ENCODE measurements around the gene C16orf54. TPM values are rescaled to one million over a fixed set of nuclear protein-coding genes. Genes with fewer than 3 reads are reported as not detected.
"Not testable (repeated sequence)": the region's sequence is repeated elsewhere in the genome, so short reads cannot be mapped to it uniquely, and the experiment has no call there.

C16orf54 gene
- total and polyA plus RNA-seq, 4 experiments from 2014 or later = 11.8 to 143 (median 97.9) TPM

DNA sequence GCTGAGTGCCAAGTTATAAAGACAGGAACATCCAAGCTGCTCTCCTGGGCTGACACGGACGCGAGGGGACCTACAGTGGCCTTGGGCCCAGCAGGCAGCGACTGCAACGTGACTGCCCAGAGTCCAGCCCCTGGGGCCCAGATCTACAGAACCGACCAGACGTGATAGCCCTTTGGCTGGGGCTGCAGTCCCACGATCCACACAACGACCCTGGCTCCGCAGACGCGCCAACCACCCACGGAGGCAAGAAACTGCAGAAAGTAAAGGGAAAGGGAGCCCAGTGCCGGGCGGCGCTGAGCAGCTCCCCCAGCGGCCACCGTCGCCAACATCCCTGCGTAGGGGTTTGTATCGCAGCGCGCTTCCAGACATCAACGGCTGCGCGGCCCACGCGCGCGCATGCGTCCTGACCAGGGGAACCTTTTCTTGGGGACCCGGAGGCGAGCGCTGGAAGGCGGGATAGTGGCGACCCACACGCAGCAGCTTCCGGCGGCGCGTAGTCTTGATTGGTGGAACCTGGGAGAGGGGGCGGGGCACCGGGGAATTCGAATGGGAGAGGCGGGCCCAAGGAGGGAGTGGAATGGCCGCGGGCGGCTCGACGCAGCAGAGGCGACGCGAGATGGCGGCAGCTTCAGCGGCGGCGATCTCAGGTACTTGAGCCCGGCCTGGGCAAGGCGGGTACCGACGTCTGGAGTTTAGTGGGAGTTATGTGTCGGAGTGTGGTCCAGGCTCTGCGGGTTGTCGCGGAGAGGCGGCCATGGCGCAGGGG is 44.6 kb upstream of the C16orf54 start, which contains the start of gene KIF22:
KIF22 (plus strand) TSS at position 569 of the 766 bp plus-strand sequence; CDS start at position 578, 9 bp downstream.
- Mint-ChIP-seq H3K4me3 (peak within 1 kb of the TSS; percentile 97 to 100 (median 99)), H3K36me3 (peaks cover 0 to 27% of the 10 kb centered on the region in 2 donors), H3K4me1 (peaks cover 27 to 58% (median 43%) of the 10 kb centered on the region in 4 donors), H3K9me3 (no peaks in the 10 kb centered on the region), H3K27me3 (no peaks in the 10 kb centered on the region), H3K27ac (peak within 1 kb of the TSS; percentile 96 to 99 (median 98))
- CTCF ChIA-PET (ENCODE audit: partially characterized antibody) = interaction anchor here (1.1 to 7.5 kb wide), 21 partner anchors 10 to 89 kb away, joined by 3 to 59 read pairs (median 8); partner anchors contain the start of genes C16orf54, MVP and PAGR1
- H3K27ac ChIP-seq (ENCODE audit: low read depth, low read length) = peak within 1 kb of the TSS; percentile 80
- DNase-seq = peak; percentile 99 to 100 (median 100)
- intact Hi-C loops (cut with micrococcal nuclease) = loop anchor here (1.0 kb wide), 6 partner anchors 15 to 206 kb away; partner anchors contain the start of genes INO80E and PAGR1
- H3K4me1 ChIP-seq (ENCODE audit: insufficient read depth, low read length) = peaks cover 43% of the 10 kb centered on the region
- H3K36me3 ChIP-seq (ENCODE audit: insufficient read depth, low read length) = peaks cover 4% of the 10 kb centered on the region
- no peaks in the 10 kb centered on the region for H3K27me3 ChIP-seq (ENCODE audit: insufficient read depth, low read length)
- POLR2A ChIA-PET (ENCODE audit: partially characterized antibody) = interaction anchor here (0.7 to 12.0 kb wide), 36 partner anchors 19 to 580 kb away, joined by 3 to 522 read pairs (median 5); partner anchors contain the start of genes C16orf54, CDIPT, CORO1A and HIRIP3
- H3K4me3 ChIP-seq (ENCODE audit: low read length in 2 of 2) = peak within 1 kb of the TSS; percentile 90 to 98
- H3K9me3 ChIP-seq (ENCODE audit: control insufficient read depth in 1 of 2, low read length in 2 of 2) = no peaks in the 10 kb centered on the region

DNA sequence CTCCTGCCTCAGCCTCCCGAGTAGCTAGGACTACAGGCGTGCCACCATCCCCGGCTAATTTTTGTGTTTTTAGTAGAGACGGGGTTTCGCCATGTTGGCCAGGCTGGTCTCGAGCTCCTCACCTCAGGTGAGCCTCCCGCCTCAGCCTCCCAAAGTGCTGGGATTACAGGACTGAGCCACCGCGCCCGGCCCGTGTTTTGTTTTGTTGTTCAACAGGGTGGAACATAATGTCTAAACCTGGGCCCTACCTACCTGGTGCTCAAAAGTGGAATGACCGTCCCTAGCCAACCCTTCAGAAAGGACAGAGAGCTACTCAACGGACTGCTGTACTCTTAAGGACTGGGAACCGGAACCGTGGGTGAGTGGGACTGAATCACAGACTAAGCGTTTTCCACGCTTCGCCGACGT is 44.0 kb upstream of the C16orf54 start:
- Histone ChIP-seq H3K4me3 (ENCODE audit: low read length in 2 of 2) (peak overlapping the region; percentile 47 to 86), H3K36me3 (ENCODE audit: insufficient read depth, low read length) (no peaks in the 10 kb centered on the region), H3K27ac (ENCODE audit: low read depth, low read length) (peak overlapping the region; percentile 80), H3K27me3 (ENCODE audit: insufficient read depth, low read length) (no peaks in the 10 kb centered on the region), H3K9me3 (ENCODE audit: control insufficient read depth in 1 of 2, low read length in 2 of 2) (no peaks in the 10 kb centered on the region), H3K4me1 (ENCODE audit: insufficient read depth, low read length) (peaks cover 47% of the 10 kb centered on the region)
- Mint-ChIP-seq H3K27ac (peak overlapping the region; percentile 96 to 99 (median 98)), H3K36me3 (peaks cover 0 to 21% of the 10 kb centered on the region in 2 donors), H3K4me1 (peaks cover 31 to 60% (median 45%) of the 10 kb centered on the region in 4 donors), H3K9me3 (no peaks in the 10 kb centered on the region), H3K27me3 (no peaks in the 10 kb centered on the region), H3K4me3 (peak overlapping the region; percentile 97 to 100 (median 99))
- ChIA-PET POLR2A (ENCODE audit: partially characterized antibody) (interaction anchor here (0.7 to 12.0 kb wide), 34 partner anchors 18 to 394 kb away, joined by 3 to 522 read pairs (median 5); partner anchors contain the start of genes C16orf54, CDIPT, CORO1A and HIRIP3), CTCF (ENCODE audit: partially characterized antibody) (interaction anchor here (1.1 to 7.5 kb wide), 22 partner anchors 9 to 89 kb away, joined by 3 to 59 read pairs (median 8); partner anchors contain the start of genes C16orf54, MVP and PAGR1)
- DNase-seq = no peak
- intact Hi-C loops (cut with micrococcal nuclease) = loop anchor here (1.0 kb wide), 6 partner anchors 16 to 207 kb away; partner anchors contain the start of genes INO80E and PAGR1

DNA sequence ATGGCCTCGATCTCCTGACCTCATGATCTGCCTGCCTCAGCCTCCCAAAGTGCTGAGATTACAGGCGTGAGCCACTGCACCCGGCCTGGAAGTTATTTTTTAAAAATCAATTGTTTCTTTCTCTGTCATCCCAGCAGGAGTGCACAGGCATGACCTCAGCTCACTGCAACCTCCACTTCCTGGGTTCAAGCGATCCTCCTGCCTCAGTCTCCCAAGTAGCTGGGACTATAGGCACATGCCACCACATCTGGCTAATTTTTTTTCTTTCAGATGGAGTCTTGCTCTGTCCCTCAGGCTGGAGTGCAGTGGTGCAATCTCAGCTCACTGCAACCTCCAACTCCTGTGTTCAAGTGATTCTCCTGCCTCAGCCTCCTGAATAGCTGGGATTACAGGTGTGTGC is 41.4 kb upstream of the C16orf54 start:
- H3K27me3 Mint-ChIP-seq; intact Hi-C loops (cut with micrococcal nuclease); H3K27ac ChIP-seq (ENCODE audit: low read depth, low read length); H3K4me3 ChIP-seq (ENCODE audit: low read length in 2 of 2); H3K27me3 ChIP-seq (ENCODE audit: insufficient read depth, low read length); DNase-seq; H3K36me3 ChIP-seq (ENCODE audit: insufficient read depth, low read length); H3K9me3 ChIP-seq (ENCODE audit: control insufficient read depth in 1 of 2, low read length in 2 of 2); H3K4me3 Mint-ChIP-seq; H3K9me3 Mint-ChIP-seq: not testable (repeated sequence)
- H3K36me3 Mint-ChIP-seq = peaks cover 0 to 15% of the 10 kb centered on the region in 2 donors
- H3K4me1 ChIP-seq (ENCODE audit: insufficient read depth, low read length) = peaks cover 36% of the 10 kb centered on the region
- H3K4me1 Mint-ChIP-seq = peaks cover 22 to 52% (median 37%) of the 10 kb centered on the region in 4 donors
- H3K27ac Mint-ChIP-seq = peak overlapping the region in 2 of 7 donors; percentile 30 to 47
- POLR2A ChIA-PET (ENCODE audit: partially characterized antibody) = interaction anchor here (1.0 to 4.6 kb wide), 3 partner anchors 24 to 85 kb away, joined by 4 to 93 read pairs (median 4); partner anchors contain the start of gene C16orf54
- CTCF ChIA-PET (ENCODE audit: partially characterized antibody) = interaction anchor here (2.3 to 4.8 kb wide), 7 partner anchors 17 to 86 kb away, joined by 7 to 57 read pairs (median 35); partner anchors contain the start of gene C16orf54

DNA sequence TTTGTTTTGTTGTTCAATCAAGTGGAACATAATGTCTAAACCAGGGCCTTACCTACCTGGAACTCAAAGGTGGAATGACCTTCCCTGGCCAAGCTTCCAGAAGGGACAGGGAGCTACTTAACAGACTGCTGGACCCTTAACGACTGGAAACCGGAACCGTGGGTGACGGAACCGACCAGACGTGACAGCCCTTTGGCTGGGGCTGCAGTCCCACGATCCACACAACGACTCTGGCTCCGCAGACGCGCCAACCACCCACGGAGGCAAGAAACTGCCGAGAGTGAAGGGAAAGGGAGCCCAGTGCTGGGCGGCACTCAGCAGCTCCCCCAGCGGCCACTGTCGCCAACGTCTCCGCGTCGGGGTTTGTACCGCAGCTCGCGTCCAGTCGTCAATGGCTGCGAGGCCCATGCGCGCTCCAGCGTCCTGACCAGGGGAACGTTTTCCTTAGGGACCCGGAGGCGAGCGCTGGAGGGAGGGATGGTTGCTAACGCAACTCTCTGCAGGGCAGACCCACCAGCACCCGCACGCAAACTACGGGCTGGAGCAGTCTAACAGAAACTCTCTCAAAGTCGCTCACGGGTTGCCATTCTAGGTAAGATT is 39.2 kb upstream of the C16orf54 start:
- peak overlapping the region in 1 of 2 donors; percentile 44 for H3K4me3 ChIP-seq (ENCODE audit: low read length in 2 of 2)
- Mint-ChIP-seq H3K36me3 (no peaks in the 10 kb centered on the region), H3K4me1 (peaks cover 12 to 30% (median 24%) of the 10 kb centered on the region in 4 donors), H3K4me3 (peak overlapping the region; percentile 57 to 86 (median 78)), H3K9me3 (peaks cover 0 to 7% (median 0%) of the 10 kb centered on the region in 8 donors), H3K27me3 (no peaks in the 10 kb centered on the region), H3K27ac (peak overlapping the region; percentile 33 to 92 (median 87))
- ChIA-PET POLR2A (ENCODE audit: partially characterized antibody) (interaction anchor here (0.6 to 4.6 kb wide), 24 partner anchors 10 to 141 kb away, joined by 3 to 93 read pairs (median 6); partner anchors contain the start of genes C16orf54, KCTD13, MAZ and PAGR1), CTCF (ENCODE audit: partially characterized antibody) (interaction anchor here (0.6 to 4.8 kb wide), 32 partner anchors 10 to 272 kb away, joined by 3 to 57 read pairs (median 5); partner anchors contain the start of genes C16orf54 and PAGR1)
- H3K9me3 ChIP-seq (ENCODE audit: control insufficient read depth in 1 of 2, low read length in 2 of 2) = no peaks in the 10 kb centered on the region
- peaks cover 25% of the 10 kb centered on the region for H3K4me1 ChIP-seq (ENCODE audit: insufficient read depth, low read length)
- no peaks in the 10 kb centered on the region for H3K27me3 ChIP-seq (ENCODE audit: insufficient read depth, low read length)
- intact Hi-C loops (cut with micrococcal nuclease) = loop anchor here (1.0 kb wide), 2 partner anchors 75 to 83 kb away; no protein-coding TSS in a partner anchor
- peak; percentile 70 to 77 (median 74) for DNase-seq
- no peaks in the 10 kb centered on the region for H3K36me3 ChIP-seq (ENCODE audit: insufficient read depth, low read length)
- H3K27ac ChIP-seq (ENCODE audit: low read depth, low read length) = peak overlapping the region; percentile 47

DNA sequence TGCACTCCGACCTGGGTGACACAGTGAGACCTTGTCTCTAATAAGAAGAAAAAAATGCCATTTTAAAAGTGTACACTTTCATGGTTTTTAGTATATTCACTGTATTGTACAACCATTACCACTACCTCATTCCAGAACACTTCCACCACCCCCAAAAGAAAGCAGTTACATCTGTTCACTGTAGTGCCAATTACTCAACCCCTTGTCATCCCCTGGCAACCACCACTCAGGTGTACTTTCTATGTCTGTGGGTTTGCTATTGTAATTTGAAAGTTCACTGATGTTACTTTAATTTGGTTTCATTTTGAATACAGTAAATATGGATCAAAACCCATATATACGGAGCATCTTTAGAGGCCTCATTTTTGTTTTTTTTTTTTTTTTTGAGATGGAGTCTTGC is 38.4 kb upstream of the C16orf54 start:
- Histone ChIP-seq H3K36me3 (ENCODE audit: insufficient read depth, low read length) (no peaks in the 10 kb centered on the region), H3K27ac (ENCODE audit: low read depth, low read length) (no peak overlapping the region), H3K4me1 (ENCODE audit: insufficient read depth, low read length) (peaks cover 18% of the 10 kb centered on the region), H3K4me3 (ENCODE audit: low read length in 2 of 2) (no peak overlapping the region), H3K9me3 (ENCODE audit: control insufficient read depth in 1 of 2, low read length in 2 of 2) (no peaks in the 10 kb centered on the region), H3K27me3 (ENCODE audit: insufficient read depth, low read length) (no peaks in the 10 kb centered on the region)
- no peaks in the 10 kb centered on the region for H3K27me3 Mint-ChIP-seq
- CTCF ChIA-PET (ENCODE audit: partially characterized antibody) = interaction anchor here (0.6 to 4.8 kb wide), 21 partner anchors 9 to 273 kb away, joined by 3 to 57 read pairs (median 7); partner anchors contain the start of genes C16orf54 and PAGR1
- DNase-seq = peak; percentile 17 to 54 (median 36)
- H3K9me3 Mint-ChIP-seq = peaks cover 0 to 7% (median 0%) of the 10 kb centered on the region in 8 donors
- POLR2A ChIA-PET (ENCODE audit: partially characterized antibody) = interaction anchor here (0.6 to 4.6 kb wide), 16 partner anchors 10 to 133 kb away, joined by 3 to 93 read pairs (median 8); partner anchors contain the start of genes C16orf54, MAZ and PAGR1
- intact Hi-C loops (cut with micrococcal nuclease) = no loop called here
- H3K4me3 Mint-ChIP-seq = peak overlapping the region in 5 of 8 donors; percentile 4 to 86 (median 63)
- peak overlapping the region; percentile 33 to 92 (median 88) for H3K27ac Mint-ChIP-seq
- H3K4me1 Mint-ChIP-seq = peaks cover 9 to 27% (median 22%) of the 10 kb centered on the region in 4 donors
- H3K36me3 Mint-ChIP-seq = no peaks in the 10 kb centered on the region

DNA sequence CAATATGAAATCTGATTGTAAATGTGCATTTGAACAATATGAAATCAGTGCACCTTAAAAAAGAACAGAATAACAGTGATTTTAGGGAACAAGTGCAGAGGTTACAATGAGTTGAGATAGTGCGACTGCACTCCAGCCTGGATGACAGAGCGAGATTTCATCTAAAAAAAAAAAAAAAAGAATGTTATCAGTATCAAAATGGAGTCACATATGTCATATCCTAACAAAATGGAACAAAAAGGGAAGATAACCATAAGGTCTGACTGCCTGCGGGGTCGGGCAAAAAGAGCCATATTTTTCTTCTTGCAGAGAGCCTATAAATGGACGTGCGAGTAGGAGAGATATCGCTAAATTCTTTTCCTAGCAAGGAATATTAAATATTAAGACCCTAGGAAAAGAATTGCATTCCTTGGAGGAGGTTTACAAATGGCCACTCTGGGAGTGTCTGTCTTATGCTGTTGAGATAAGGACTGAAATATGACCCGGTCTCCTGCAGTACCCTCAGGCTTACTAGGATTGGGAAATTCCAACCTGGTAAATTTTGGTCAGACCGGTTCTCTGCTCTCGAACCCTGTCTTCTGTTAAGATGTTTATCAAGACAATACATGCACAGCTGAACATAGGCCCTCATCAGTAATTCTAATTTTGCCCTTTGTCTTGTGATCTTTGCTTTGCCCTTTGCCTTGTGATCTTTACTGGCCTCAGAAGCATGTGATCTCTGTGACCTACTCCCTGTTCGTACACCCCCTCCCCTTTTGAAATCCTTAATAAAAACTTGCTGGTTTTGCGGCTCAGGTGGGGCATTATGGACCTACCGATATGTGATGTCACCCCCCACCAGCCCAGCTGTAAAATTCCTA is 37.5 kb upstream of the C16orf54 start:
- H3K27ac Mint-ChIP-seq = peak overlapping the region in 4 of 7 donors; percentile 33 to 92 (median 80)
- H3K9me3 ChIP-seq (ENCODE audit: control insufficient read depth in 1 of 2, low read length in 2 of 2); H3K4me3 ChIP-seq (ENCODE audit: low read length in 2 of 2); H3K36me3 ChIP-seq (ENCODE audit: insufficient read depth, low read length); DNase-seq; H3K27me3 ChIP-seq (ENCODE audit: insufficient read depth, low read length); intact Hi-C loops (cut with micrococcal nuclease); H3K36me3 Mint-ChIP-seq; H3K9me3 Mint-ChIP-seq; H3K27me3 Mint-ChIP-seq; H3K27ac ChIP-seq (ENCODE audit: low read depth, low read length): not testable (repeated sequence)
- H3K4me3 Mint-ChIP-seq = peak overlapping the region in 1 of 8 donors; percentile 28
- peaks cover 11 to 28% (median 21%) of the 10 kb centered on the region in 4 donors for H3K4me1 Mint-ChIP-seq
- ChIA-PET CTCF (ENCODE audit: partially characterized antibody) (interaction anchor here (0.7 to 4.8 kb wide), 8 partner anchors 25 to 83 kb away, joined by 3 to 57 read pairs (median 10); no protein-coding TSS in a partner anchor), POLR2A (ENCODE audit: partially characterized antibody) (interaction anchor here (0.6 to 4.6 kb wide), 5 partner anchors 11 to 81 kb away, joined by 4 to 93 read pairs (median 31); partner anchors contain the start of gene C16orf54)
- peaks cover 18% of the 10 kb centered on the region for H3K4me1 ChIP-seq (ENCODE audit: insufficient read depth, low read length)
